Peyer's patch (tissue), 4 donors: ENCODE data around the gene TRAPPC4. TPM values are rescaled to one million over a fixed set of nuclear protein-coding genes. Genes with fewer than 3 reads are reported as not detected.

Experiments
- DNase-seq, 3 donors: peaks; one replicate each; pipeline ENCODE4 v3.0.0-alpha.2; 2017 to 2019
- H3K27ac ChIP-seq, 4 donors: fragments of 200-600 bp; sonication (generic); one replicate each; pipeline ENCODE4 v1.5.1; 2016 to 2019
- H3K27me3 ChIP-seq, 2 donors: fragments of 200-600 bp; sonication (generic); one replicate each; pipeline ENCODE4 v1.5.1; 2019
- H3K36me3 ChIP-seq, 3 donors: fragments of 200-600 bp; sonication (generic); one replicate each; pipeline ENCODE4 v1.5.1; 2016 to 2019
- H3K4me1 ChIP-seq, 4 donors: fragments of 200-600 bp; sonication (generic); one replicate each; pipeline ENCODE4 v1.5.1; 2016 to 2019
- H3K4me3 ChIP-seq, 4 donors: fragments of 200-600 bp; sonication (generic); 1 replicate in 3 of 4; 2 replicates in 1 of 4; pipeline ENCODE4 v1.5.1; 2016 to 2019; ENCODE audit warnings: mild to moderate bottlenecking in 1 of 4
- H3K9me3 ChIP-seq, 4 donors: fragments of 200-600 bp; sonication (generic); one replicate each; pipeline ENCODE4 v1.5.1; 2016 to 2019; ENCODE audit warnings: mild to moderate bottlenecking in 1 of 4
- POLR2A ChIP-seq, 2 donors: fragments of 450-650 bp; IDR thresholded peaks; one replicate each; pipeline ENCODE4 v1.5.1; 2017; ENCODE audit warnings: antibody characterized with exemption in 2 of 2, mild to moderate bottlenecking in 2 of 2, moderate library complexity in 2 of 2
- total RNA-seq, 4 donors: library from RNA; depleted of rRNA; stranded (reverse); fragments of >200 nt; gene quantifications; one replicate each; pipeline ENCODE4 v1.1.0, GENCODE V29; 2016
- TF ChIP-seq, protein P1 (sequence below), 6 experiments: fragments of 450-650 bp in 4 of 6; fragments of 200-600 bp in 2 of 6; sonication (generic) in 1 of 6; IDR thresholded peaks; one replicate each; pipeline ENCODE4 v1.5.1; 2017 to 2019; ENCODE audit warnings: antibody characterized with exemption in 6 of 6, mild to moderate bottlenecking in 3 of 6, moderate library complexity in 1 of 6

The TRAPPC4 gene
- total RNA-seq, 4 donors from 2014 or later: 52.8 to 104 (median 77.8) TPM

DNA sequence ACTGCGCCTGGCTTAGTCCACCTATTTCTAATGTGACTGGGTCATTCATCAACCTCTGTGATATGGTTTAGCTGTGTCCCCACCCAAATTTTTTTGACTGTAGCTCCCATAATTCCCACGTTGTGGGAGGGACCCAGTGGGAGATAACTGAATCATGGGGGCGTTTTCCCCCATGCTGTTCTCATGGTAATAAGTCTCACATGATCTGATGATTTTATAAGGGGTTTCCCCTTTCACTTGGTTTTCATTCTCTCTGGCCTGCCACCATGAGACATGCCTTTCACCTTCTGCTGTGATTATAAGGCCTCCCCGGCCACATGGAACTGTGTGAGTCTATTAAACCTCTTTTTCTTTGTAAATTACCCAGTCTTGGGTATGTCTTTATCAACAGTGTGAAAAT, 11.9 kb upstream of the TRAPPC4 start:
- H3K4me3 ChIP-seq: no peak overlapping the region
- H3K27me3 ChIP-seq: no peaks in the 10 kb centered on the region
- no peak for DNase-seq
- no peaks in the 10 kb centered on the region for H3K9me3 ChIP-seq
- TF ChIP-seq POLR2A (IDR thresholded peaks at IDR 0.05): no peak
- TF ChIP-seq, protein P1, sequence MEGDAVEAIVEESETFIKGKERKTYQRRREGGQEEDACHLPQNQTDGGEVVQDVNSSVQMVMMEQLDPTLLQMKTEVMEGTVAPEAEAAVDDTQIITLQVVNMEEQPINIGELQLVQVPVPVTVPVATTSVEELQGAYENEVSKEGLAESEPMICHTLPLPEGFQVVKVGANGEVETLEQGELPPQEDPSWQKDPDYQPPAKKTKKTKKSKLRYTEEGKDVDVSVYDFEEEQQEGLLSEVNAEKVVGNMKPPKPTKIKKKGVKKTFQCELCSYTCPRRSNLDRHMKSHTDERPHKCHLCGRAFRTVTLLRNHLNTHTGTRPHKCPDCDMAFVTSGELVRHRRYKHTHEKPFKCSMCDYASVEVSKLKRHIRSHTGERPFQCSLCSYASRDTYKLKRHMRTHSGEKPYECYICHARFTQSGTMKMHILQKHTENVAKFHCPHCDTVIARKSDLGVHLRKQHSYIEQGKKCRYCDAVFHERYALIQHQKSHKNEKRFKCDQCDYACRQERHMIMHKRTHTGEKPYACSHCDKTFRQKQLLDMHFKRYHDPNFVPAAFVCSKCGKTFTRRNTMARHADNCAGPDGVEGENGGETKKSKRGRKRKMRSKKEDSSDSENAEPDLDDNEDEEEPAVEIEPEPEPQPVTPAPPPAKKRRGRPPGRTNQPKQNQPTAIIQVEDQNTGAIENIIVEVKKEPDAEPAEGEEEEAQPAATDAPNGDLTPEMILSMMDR (IDR thresholded peaks at IDR 0.05): no peak
- peaks cover 0 to 93% (median 0%) of the 10 kb centered on the region in 3 donors for H3K36me3 ChIP-seq
- H3K27ac ChIP-seq: no peak overlapping the region
- no peaks in the 10 kb centered on the region for H3K4me1 ChIP-seq

DNA sequence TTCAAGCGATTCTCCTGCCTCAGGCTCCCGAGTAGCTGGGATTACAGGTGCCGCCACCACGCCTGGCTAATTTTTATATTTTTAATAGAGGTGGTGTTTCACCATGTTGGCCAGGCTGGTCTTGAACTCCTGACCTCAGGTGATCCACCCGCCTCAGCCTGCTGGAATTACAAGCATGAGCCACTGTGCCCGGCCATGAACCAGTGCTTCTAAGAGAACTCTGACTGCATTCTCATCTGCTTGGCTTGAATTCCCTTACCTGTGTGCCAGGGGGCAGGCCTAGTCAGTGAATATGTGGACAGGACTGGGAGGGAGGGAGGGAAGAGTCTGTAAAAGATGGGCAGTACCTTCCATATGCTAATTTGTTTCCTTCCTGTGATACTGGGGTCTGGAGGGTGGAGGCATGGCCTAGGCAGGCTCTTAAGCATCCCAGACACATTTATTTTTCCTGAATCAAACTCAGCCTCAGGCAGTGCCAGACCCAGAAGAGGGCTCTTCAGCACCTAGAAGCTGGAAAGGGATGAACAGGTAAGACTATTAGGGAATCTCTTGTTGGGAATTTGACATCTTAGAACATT, 7.0 kb upstream of the TRAPPC4 start:
- Histone ChIP-seq H3K36me3 (peaks cover 0 to 93% (median 7%) of the 10 kb centered on the region in 3 donors), H3K4me1 (peaks cover 0 to 13% (median under 1%) of the 10 kb centered on the region in 4 donors), H3K27ac (no peak overlapping the region), H3K9me3 (no peaks in the 10 kb centered on the region), H3K27me3 (no peaks in the 10 kb centered on the region), H3K4me3 (no peak overlapping the region)
- DNase-seq: no peak
- TF ChIP-seq, protein P1 (IDR thresholded peaks at IDR 0.05): no peak
- no peak for TF ChIP-seq POLR2A (IDR thresholded peaks at IDR 0.05)

DNA sequence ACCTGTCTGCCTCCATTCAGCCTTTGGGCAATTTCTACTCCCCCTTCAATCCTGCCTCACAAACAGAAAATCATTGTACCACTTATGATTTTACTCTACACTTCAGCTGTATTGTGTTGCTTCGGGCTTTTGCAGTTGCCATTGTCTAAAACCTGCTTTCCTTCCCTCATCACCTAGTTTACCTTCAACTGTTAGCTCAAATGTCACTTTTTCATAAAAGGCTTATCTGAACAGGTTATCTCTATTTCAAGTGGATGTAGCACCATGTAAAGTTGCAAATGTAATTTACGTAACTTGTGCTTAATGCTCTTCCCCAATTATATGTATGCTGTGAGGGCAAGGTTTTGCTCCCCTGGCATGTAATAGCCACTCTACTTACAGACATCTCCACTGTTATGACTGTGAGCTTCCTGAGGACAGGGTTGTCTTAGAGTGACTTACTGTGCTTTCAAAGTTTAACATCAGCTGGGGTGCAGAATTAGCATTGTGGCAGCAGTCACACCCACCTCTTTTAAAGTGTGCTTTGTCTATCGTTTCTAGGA, 5.9 kb upstream of the TRAPPC4 start:
- DNase-seq: no peak
- H3K4me3 ChIP-seq: no peak overlapping the region
- no peaks in the 10 kb centered on the region for H3K9me3 ChIP-seq
- no peak for TF ChIP-seq POLR2A (IDR thresholded peaks at IDR 0.05)
- TF ChIP-seq, protein P1 (IDR thresholded peaks at IDR 0.05): no peak
- H3K36me3 ChIP-seq: peaks cover 0 to 86% (median 7%) of the 10 kb centered on the region in 3 donors
- no peak overlapping the region for H3K27ac ChIP-seq
- peaks cover 0 to 22% (median 5%) of the 10 kb centered on the region in 4 donors for H3K4me1 ChIP-seq
- H3K27me3 ChIP-seq: no peaks in the 10 kb centered on the region

DNA sequence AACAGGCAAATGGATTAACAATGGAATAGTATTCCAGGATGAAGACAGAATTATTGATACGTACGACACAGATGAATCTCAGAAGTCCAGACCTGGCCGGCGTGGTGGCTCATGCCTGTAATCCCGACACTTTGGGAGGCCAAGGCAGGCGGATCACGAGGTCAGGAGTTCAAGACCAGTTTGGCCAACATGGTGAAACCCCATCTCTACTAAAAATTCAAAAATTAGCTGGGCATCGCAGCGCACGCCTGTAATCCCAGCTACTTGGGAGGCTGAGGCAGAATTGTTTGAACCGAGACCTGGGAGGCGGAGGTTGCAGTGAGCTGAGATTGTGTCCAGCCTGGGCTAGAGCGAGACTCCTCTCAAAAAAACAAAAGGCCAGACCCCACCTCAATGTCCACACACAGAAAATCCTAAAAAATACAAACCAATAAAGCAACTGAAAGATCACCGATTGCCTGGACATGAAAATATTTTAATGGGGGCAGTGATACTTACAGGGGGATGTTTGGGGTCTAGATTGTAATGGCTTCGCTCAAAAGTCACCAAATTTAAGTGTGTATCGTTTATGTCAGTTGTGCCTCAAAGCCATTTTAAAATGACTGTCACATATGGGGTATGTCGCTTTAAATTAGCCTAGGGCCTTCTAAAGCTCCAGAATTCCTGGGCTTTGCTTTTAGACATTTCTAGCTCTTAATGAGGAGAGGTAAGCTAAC, 4.2 kb upstream of the TRAPPC4 start:
- Histone ChIP-seq H3K9me3 (no peaks in the 10 kb centered on the region), H3K4me1 (peaks cover 0 to 22% (median 8%) of the 10 kb centered on the region in 4 donors), H3K27ac (no peak overlapping the region), H3K4me3 (no peak overlapping the region), H3K36me3 (peaks cover 0 to 69% (median 7%) of the 10 kb centered on the region in 3 donors), H3K27me3 (no peaks in the 10 kb centered on the region)
- TF ChIP-seq, protein P1 (IDR thresholded peaks at IDR 0.05): no peak
- no peak for TF ChIP-seq POLR2A (IDR thresholded peaks at IDR 0.05)
- DNase-seq: no peak

DNA sequence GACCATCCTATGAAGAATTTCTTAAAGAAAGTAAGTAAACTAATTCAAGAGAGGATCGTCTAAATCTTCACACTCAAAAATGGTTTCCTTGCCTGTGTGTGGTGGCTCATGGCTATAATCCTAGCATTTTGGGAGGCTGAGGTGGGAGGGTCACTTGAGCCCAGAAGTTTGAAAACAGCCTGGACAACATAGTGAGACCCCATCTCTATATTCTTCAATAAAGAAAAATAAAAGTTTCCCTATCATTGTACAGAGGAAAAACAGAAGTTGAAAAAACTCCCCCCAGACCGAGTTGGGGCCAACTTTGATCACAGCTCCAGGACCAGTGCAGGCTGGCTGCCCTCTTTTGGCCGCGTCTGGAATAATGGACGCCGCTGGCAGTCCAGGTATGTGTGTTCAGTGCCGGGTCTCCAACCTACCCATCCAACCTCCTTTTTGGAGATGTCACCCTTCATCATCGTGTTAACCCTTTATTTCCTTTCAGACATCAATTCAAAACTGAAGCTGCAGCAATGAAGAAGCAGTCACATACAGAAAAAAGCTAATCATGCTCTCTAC, 3.4 kb upstream of the TRAPPC4 start:
- no peak for TF ChIP-seq POLR2A (IDR thresholded peaks at IDR 0.05)
- TF ChIP-seq, protein P1 (IDR thresholded peaks at IDR 0.05): no peak
- H3K27me3 ChIP-seq: no peaks in the 10 kb centered on the region
- no peak for DNase-seq
- peaks cover 0 to 30% (median 13%) of the 10 kb centered on the region in 4 donors for H3K4me1 ChIP-seq
- no peak overlapping the region for H3K27ac ChIP-seq
- no peak overlapping the region for H3K4me3 ChIP-seq
- H3K9me3 ChIP-seq: no peaks in the 10 kb centered on the region
- peaks cover 0 to 62% (median 7%) of the 10 kb centered on the region in 3 donors for H3K36me3 ChIP-seq
